Measurements from ENCODE around the gene BUD13. TPM values are rescaled to one million over a fixed set of nuclear protein-coding genes. Genes with fewer than 3 reads are reported as not detected.

The BUD13 gene
- total and polyA plus RNA-seq, 2 of the 13 experiments (the other 11 are each of a cell fraction or from before 2014, with no cell fraction given), result 13.3 to 25.9 TPM

- Histone ChIP-seq H3K36me3 (replicated peaks in 1 of 2; ENCODE audit: control insufficient read depth in 1 of 2, insufficient read depth in 2 of 2, low read length in 2 of 2) (no peaks in the 10 kb centered on the region), H3K79me2 (ENCODE audit: insufficient read depth, low read length) (no peaks in the 10 kb centered on the region), H3K27ac (ENCODE audit: extremely low read length, insufficient read depth, low read length) (no peak overlapping the region), H3K4me3 (replicated peaks in 1 of 3; ENCODE audit: insufficient read depth in 1 of 3, low read depth in 2 of 3, low read length in 3 of 3) (no peak overlapping the region), H3K9ac (ENCODE audit: insufficient read depth, low read depth, low read length) (no peak overlapping the region), H3K4me2 (ENCODE audit: low read depth, low read length) (no peak overlapping the region), H3K4me1 (ENCODE audit: insufficient read depth, low read length) (no peaks in the 10 kb centered on the region), H4K20me1 (ENCODE audit: insufficient read depth, low read length) (no peaks in the 10 kb centered on the region), H2AFZ (ENCODE audit: low read length) (no peak overlapping the region), H3K9me3 (ENCODE audit: low read length) (no peaks in the 10 kb centered on the region), H3K27me3 (ENCODE audit: control insufficient read depth in 1 of 2, insufficient read depth in 2 of 2, low read length in 2 of 2) (peaks cover 6 to 75% of the 10 kb centered on the region in 2 experiments; a peak in 3 of 5 replicates)
- WGBS (ENCODE audit: low lambda C conversion rate), result 20% methylated on average over 16 of the region's 19 CpGs
- TF ChIP-seq ZNF224 (CRISPR knock-in tag; IDR thresholded peaks at IDR 0.05), result no peak
- peak; percentile 75 to 83; a peak in 3 of 4 replicates for TF ChIP-seq MAFK (conservative IDR thresholded peaks at IDR 0.05 in 1 of 2, IDR thresholded peaks at IDR 0.05 in 1 of 2; ENCODE audit: low read length in 2 of 2)
- TF ChIP-seq MAFF (IDR thresholded peaks at IDR 0.05; ENCODE audit: low read depth, low read length), result peak; percentile 72; the same call in 1 of the 2 replicates
- peak; percentile 28 for ATAC-seq
- DNase-seq (ENCODE audit: low spot score), result no peak
- FAIRE-seq, result no peak
- in situ Hi-C loops (cut with HindIII; ENCODE audit: extremely low pct_ligation_motif_present, low pct_unique_long_range_greater_than_20kb) (no loop called here), intact Hi-C loops (cut with micrococcal nuclease; ENCODE audit: unreplicated experiment) (no loop called here)
- ChIA-PET POLR2A (no interaction called here), CTCF (ENCODE audit: low intra/inter-chr PET ratio, low total read pairs) (no interaction called here)
- BruUV-seq (replicated peaks), result no TSS peak
Observed at GRCh38 chr11:116725434-116726221, 47.2 kb downstream of the BUD13 start.

- intact Hi-C loops (cut with micrococcal nuclease; ENCODE audit: unreplicated experiment) (no loop called here), in situ Hi-C loops (cut with HindIII; ENCODE audit: extremely low pct_ligation_motif_present, low pct_unique_long_range_greater_than_20kb) (no loop called here)
- ChIA-PET POLR2A (no interaction called here), CTCF (ENCODE audit: low intra/inter-chr PET ratio, low total read pairs) (no interaction called here)
- FAIRE-seq (no peak), ATAC-seq (no peak), DNase-seq (ENCODE audit: low spot score) (no peak)
- Histone ChIP-seq H3K9ac (ENCODE audit: insufficient read depth, low read depth, low read length) (no peak overlapping the region), H3K27me3 (ENCODE audit: control insufficient read depth in 1 of 2, insufficient read depth in 2 of 2, low read length in 2 of 2) (peaks cover 6 to 78% of the 10 kb centered on the region in 2 experiments; a peak in 3 of 5 replicates), H3K4me3 (replicated peaks in 1 of 3; ENCODE audit: insufficient read depth in 1 of 3, low read depth in 2 of 3, low read length in 3 of 3) (no peak overlapping the region), H3K79me2 (ENCODE audit: insufficient read depth, low read length) (no peaks in the 10 kb centered on the region), H3K36me3 (replicated peaks in 1 of 2; ENCODE audit: control insufficient read depth in 1 of 2, insufficient read depth in 2 of 2, low read length in 2 of 2) (no peaks in the 10 kb centered on the region), H3K4me1 (ENCODE audit: insufficient read depth, low read length) (no peaks in the 10 kb centered on the region), H3K27ac (ENCODE audit: extremely low read length, insufficient read depth, low read length) (no peak overlapping the region), H2AFZ (ENCODE audit: low read length) (no peak overlapping the region), H4K20me1 (ENCODE audit: insufficient read depth, low read length) (no peaks in the 10 kb centered on the region), H3K4me2 (ENCODE audit: low read depth, low read length) (no peak overlapping the region), H3K9me3 (ENCODE audit: low read length) (no peaks in the 10 kb centered on the region)
- BruUV-seq (replicated peaks), result no TSS peak
- 58% methylated on average over 6 of the region's 6 CpGs for WGBS (ENCODE audit: low lambda C conversion rate)
- TF ChIP-seq SOX13 (IDR thresholded peaks at IDR 0.05) (no peak), SOX13 (CRISPR knock-in tag; conservative IDR thresholded peaks at IDR 0.05 in 1 of 2, IDR thresholded peaks at IDR 0.05 in 1 of 2) (no peak), ZBED4 (CRISPR knock-in tag; IDR thresholded peaks at IDR 0.05; ENCODE audit: borderline replicate concordance) (no peak), ARID2 (CRISPR knock-in tag; IDR thresholded peaks at IDR 0.05; ENCODE audit: borderline replicate concordance) (no peak), ZNF687 (CRISPR knock-in tag; IDR thresholded peaks at IDR 0.05) (no peak), MED13 (CRISPR knock-in tag; IDR thresholded peaks at IDR 0.05) (no peak)
Observed at GRCh38 chr11:116724813-116725212, 48.0 kb downstream of the BUD13 start.

Measured in HepG2 (cell line).